GM19238 (cell line): ENCODE measurements around the gene TGFBR3L.
A peak's percentile ranks its signal among the peaks of the same experiment; 100 is the strongest.
"Not testable (repeated sequence)": the region's sequence is repeated elsewhere in the genome, so short reads cannot be mapped to it uniquely, and the experiment has no call there.

Experiments
- DNase-seq: peaks from one replicate; pipeline ENCODE4 v3.0.0; 2011; ENCODE audit warnings: low spot score; ENCODE audit not compliant: insufficient read length

Gene TGFBR3L

GRCh38 chr19:7916103-7916954, 1.7 kb downstream of the TGFBR3L start:
- no peak for DNase-seq

DNA sequence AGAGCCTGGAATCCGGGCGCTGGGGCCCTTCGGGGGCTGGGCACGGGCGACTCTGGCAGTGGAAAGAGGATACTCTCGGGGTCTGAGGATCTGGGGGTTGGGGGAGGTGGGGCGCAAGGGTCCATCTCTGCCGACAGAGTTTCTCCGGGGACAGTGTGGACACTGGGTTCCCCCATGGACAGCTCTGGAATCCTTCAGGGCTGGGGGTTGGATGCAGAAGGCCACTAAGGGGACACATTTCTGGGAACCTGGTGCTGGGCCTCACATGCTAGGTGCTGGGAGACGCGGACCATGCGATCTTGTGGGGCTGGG, 2.3 kb downstream of the TGFBR3L start:
- DNase-seq: no peak

GRCh38 chr19:7917267-7918061, 2.8 kb downstream of the TGFBR3L start:
- peak; percentile 71 for DNase-seq

GRCh38 chr19:7918062-7918614, 3.5 kb downstream of the TGFBR3L start:
- DNase-seq: not testable (repeated sequence)

- no peak for DNase-seq
Measured at GRCh38 chr19:7918615-7919421, 4.2 kb downstream of the TGFBR3L start.

DNA sequence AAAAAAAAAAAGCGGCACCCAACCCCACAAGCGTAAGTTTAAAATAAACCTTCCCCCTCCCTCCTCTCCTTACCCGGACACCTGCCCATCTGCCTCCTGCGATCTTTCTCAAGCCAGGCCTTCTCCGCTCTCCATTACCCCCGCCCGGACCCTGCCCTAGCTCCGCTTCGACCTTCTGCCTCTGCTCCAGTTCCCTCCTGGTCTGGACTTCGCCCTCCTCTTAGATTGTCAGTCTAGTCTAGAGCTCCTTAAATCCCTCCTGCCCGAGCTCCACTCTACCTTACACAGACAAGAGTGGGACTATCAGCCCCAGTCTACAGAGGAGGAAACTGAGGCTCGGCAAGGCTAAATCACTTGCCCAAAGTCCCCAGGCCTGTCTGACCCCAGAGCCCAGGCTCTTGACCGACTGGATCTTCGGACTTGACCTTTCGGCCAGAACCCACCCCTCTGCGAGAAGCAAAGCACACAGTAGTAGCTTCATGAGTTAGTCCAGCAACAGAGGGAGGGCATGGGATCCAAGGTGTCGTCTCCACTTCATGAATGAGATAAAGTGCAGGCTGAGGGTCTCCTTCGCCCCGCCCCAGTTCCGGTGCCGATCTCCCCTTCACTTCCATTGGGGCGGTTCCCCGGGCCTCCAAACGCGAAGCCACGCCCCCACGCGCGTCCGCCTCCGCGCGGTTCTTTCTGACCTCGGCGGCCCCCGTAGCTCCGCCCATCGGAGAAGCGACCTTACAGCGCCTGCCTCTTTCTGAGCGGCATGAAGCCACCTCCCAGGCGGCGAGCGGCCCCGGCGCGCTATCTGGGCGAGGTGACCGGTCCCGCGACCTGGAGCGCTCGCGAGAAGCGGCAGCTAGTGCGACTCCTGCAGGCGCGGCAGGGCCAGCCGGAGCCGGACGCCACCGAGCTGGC, 5.2 kb downstream of the TGFBR3L start, which contains the start of gene SNAPC2:
TSS of gene SNAPC2 (plus strand) at position 729 of the 909 bp plus-strand sequence. CDS start at position 758, 29 bp downstream.
- DNase-seq: peak; percentile 97

GRCh38 chr19:7920519-7921301, 6.1 kb downstream of the TGFBR3L start:
- DNase-seq: peak; percentile 92

GRCh38 chr19:7921302-7921966, 6.8 kb downstream of the TGFBR3L start:
- DNase-seq: no peak

- DNase-seq: no peak
Measured at GRCh38 chr19:7921967-7922835, 7.6 kb downstream of the TGFBR3L start.

GRCh38 chr19:7922836-7923195, 8.2 kb downstream of the TGFBR3L start:
- DNase-seq: no peak

DNA sequence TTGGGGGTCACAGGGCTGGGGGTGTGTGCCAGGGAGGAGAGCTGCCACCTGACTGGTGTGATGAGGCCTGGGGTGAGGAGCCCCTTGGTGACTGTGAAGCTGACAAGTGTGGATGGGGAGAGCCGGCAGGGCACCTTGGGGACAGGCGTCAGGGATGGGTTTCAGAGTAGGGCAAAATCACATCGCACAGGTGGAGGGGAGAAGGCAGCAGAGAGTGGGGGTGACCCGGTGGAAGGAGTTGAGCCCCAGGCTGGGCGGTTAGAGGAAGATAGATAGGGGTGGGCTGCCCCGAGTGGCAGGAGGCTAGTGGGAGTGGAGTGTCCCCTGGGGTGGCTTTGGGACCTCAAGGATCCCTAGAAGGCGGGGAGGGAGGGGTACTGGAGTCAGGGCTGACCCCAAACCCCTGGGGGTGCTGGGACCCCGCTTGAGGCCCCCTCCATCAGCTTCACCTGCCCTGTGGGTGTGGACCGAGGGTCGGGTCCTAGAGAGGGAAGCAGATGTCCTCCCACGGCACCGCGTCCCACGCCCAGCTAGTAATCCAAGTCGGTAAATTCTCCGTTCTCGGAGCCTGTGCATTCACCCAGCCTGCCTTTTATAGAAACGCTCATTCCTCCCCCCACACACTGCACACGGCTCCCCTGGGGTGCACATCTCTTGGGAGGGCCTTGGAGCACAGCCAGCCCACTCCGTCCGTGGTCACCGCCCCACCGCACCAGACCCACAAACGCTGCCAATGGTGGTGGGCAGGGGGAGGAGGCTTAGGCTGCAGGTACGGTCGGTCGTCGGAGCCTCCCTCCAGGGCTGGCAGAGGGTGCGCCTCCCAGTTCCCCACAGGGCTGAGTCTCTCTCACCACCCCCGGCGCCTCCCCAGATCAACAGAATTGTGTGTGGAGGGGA, 8.9 kb downstream of the TGFBR3L start:
- DNase-seq: no peak

GRCh38 chr19:7924241-7924640, 9.6 kb downstream of the TGFBR3L start:
- DNase-seq: no peak

GRCh38 chr19:7924651-7925170, 10.1 kb downstream of the TGFBR3L start:
- no peak for DNase-seq

DNA sequence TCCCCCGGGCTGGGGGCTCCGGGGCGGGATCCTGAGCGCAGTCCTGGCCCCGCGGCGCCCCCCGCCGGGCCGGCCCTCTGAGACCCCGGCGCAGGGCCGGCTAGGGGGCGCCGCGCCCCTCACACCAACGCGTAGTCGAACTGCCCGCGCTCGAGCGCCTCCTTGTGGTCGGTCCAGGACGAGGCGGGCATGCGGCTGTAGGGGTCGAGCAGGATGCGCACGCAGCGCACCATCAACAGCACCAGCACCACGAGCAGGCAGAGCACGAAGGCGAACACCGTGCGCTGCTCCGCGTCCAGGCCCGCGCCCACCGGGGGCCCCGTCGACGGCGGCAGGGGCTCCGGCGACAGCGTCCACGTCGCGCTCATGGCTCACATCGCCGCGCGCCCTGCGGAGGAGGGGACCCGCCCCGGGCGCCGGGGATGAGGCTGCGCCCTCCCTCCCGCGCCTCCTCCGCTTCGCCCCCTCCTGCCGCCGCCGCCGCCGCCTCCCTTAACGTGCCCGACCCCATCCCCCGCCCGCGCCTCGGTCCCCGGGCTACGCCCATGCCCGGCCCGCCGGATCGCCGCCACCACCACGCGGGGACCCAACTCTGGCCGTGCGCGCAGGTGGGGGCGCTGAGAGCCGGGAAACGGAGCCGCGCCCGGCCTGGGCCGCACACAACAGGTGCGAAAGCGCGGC, 10.7 kb downstream of the TGFBR3L start:
- DNase-seq: peak; percentile 92

- peak; percentile 81 for DNase-seq
Measured at GRCh38 chr19:7926021-7926726, 11.5 kb downstream of the TGFBR3L start, which contains the start of gene CTXN1. CTXN1 (minus strand) TSS chr19:7926135; CDS start chr19:7925538, 597 bp downstream.
